ENCODE results near the gene APOBEC3A. TPM values are rescaled to one million over a fixed set of nuclear protein-coding genes. Genes with fewer than 3 reads are reported as not detected.

Gene APOBEC3A
- total RNA-seq: not detected in 2 replicates

DNA sequence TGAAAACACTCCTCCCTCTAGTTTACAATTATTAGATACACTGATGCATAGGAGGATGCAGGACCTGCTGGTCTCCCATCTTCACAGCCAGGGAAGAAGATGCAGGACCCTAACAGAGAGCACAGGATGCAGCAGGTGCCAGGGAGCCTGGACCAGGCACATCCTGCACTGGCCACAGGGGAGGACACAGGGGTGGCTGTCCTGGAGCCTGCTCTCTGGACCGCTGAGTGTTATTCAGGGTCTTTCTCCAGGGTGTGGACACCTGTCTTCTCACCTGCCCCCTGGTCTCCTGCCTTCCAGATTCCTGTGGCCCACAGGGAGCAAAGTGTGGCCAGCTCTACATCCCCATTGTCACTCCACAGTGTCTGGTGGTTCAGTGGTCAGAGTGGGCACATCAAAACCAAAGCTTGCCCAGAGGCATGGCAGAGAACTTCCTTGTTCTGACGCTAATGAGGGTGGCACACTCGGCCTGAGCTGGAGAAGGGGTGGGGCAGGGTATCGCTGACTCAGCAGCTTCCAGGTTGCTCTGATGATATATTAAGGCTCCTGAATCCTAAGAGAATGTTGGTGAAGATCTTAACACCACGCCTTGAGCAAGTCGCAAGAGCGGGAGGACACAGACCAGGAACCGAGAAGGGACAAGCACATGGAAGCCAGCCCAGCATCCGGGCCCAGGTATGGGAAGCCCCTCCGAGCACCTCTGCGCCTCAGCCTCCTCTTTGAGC is at the start of gene APOBEC3A:
Gene APOBEC3A, plus strand, starts transcription at position 564 of the 725 bp plus-strand sequence. Its CDS starts 83 bp downstream, at position 647.

DNA sequence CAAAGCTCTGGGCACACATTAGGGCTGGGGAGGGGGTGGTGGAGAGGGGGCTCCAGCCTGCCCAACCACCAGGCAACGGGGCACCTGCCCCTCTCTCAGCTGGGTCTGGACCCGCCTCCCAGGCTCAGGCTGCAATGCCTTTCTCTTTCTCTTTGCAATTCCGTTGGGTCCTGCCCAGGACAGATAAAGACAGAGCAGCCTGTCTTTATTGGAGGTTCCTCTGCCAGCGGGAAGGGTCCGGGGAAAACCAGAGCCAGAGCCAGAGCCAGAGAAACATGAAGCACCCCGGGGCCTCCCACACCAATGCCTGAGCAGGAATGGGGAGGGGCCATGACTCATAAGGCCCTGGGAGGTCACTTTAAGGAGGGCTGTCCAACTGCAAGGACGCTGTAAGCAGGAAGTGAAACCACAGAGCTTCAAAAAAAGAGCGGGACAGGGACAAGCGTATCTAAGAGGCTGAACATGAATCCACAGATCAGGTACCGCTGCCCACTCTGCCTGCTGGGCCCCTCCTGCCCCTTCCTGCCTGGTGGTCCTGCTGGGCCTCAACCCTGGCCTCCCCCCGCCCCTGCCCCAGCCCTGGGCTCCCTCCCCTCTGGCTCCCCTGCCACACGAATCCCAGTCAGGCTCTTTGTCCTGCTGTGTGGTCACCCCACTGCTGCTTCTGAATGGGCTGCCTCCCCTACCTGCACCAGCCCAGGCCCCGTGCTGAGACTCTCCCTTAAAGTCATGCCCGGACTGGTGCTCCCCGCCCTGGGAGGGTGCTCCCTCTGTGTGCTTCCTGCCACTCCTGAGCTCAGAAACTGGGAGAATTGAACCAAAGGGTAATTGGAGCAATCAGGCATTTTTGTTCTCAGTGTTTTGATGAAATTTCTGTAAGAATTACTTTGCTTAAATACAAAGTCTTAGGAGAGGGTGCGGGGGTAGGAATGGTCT is 24.9 kb downstream of the APOBEC3A start, which contains the start of gene APOBEC3B:
Gene APOBEC3B, plus strand, starts transcription at position 356 of the 936 bp plus-strand sequence. Its CDS starts 107 bp downstream, at position 463.

Other genes starting within 250 kb of the APOBEC3A start
- 60.5 and 69.3 TPM in 2 replicates for gene SUN2, start 201.6 kb upstream of the APOBEC3A start, total RNA-seq
- 9.9 and 13.9 TPM in 2 replicates for gene DNAL4, start 163.5 kb upstream of the APOBEC3A start, total RNA-seq
- gene NPTXR, start 113.6 kb upstream of the APOBEC3A start, total RNA-seq: 0.54 and 1.5 TPM in 2 replicates
- 37.2 and 41.0 TPM in 2 replicates for gene CBX6, start 85.4 kb upstream of the APOBEC3A start, total RNA-seq
- gene APOBEC3B, start 24.7 kb downstream of the APOBEC3A start, total RNA-seq: 2.2 and 6.0 TPM in 2 replicates
- 17.1 and 19.0 TPM in 2 replicates for gene APOBEC3C, start 56.6 kb downstream of the APOBEC3A start, total RNA-seq
- gene APOBEC3D, start 63.5 kb downstream of the APOBEC3A start, total RNA-seq: 0.16 and 1.4 TPM in 2 replicates
- 1.4 and 2.8 TPM in 2 replicates for gene APOBEC3F, start 83.3 kb downstream of the APOBEC3A start, total RNA-seq
- 5.6 and 10.7 TPM in 2 replicates for gene APOBEC3G, start 119.7 kb downstream of the APOBEC3A start, total RNA-seq
- gene APOBEC3H, start 139.6 kb downstream of the APOBEC3A start, total RNA-seq: not detected in 2 replicates
- 2.3 and 2.4 TPM in 2 replicates for gene CBX7, start 195.1 kb downstream of the APOBEC3A start, total RNA-seq